Measurements from ENCODE around the gene SCN9A.

SCN9A gene

GRCh38 chr2:166351319-166351718 is 24.4 kb downstream of the SCN9A start:
- H3K9me3 ChIP-seq (ENCODE audit: control insufficient read depth, low read length): no peaks in the 10 kb centered on the region
- H3K9ac ChIP-seq (ENCODE audit: low read length): no peak overlapping the region
- no peaks in the 10 kb centered on the region for H3K4me1 ChIP-seq (ENCODE audit: control insufficient read depth, insufficient read depth, low read length)
- H3K27me3 ChIP-seq (ENCODE audit: control insufficient read depth, insufficient read depth, low read length): no peaks in the 10 kb centered on the region
- H3K4me3 ChIP-seq (ENCODE audit: low read length): no peak overlapping the region
- no peaks in the 10 kb centered on the region for H3K36me3 ChIP-seq (ENCODE audit: control insufficient read depth, insufficient read depth, low read length)

GRCh38 chr2:166350525-166350924 is 25.2 kb downstream of the SCN9A start:
- Histone ChIP-seq H3K4me1 (ENCODE audit: control insufficient read depth, insufficient read depth, low read length) (no peaks in the 10 kb centered on the region), H3K9ac (ENCODE audit: low read length) (no peak overlapping the region), H3K27me3 (ENCODE audit: control insufficient read depth, insufficient read depth, low read length) (no peaks in the 10 kb centered on the region), H3K36me3 (ENCODE audit: control insufficient read depth, insufficient read depth, low read length) (no peaks in the 10 kb centered on the region), H3K4me3 (ENCODE audit: low read length) (no peak overlapping the region), H3K9me3 (ENCODE audit: control insufficient read depth, low read length) (no peaks in the 10 kb centered on the region)

GRCh38 chr2:166344286-166345113 is 31.2 kb downstream of the SCN9A start:
- no peaks in the 10 kb centered on the region for H3K9me3 ChIP-seq (ENCODE audit: control insufficient read depth, low read length)
- H3K27me3 ChIP-seq (ENCODE audit: control insufficient read depth, insufficient read depth, low read length): no peaks in the 10 kb centered on the region
- no peaks in the 10 kb centered on the region for H3K36me3 ChIP-seq (ENCODE audit: control insufficient read depth, insufficient read depth, low read length)
- H3K4me1 ChIP-seq (ENCODE audit: control insufficient read depth, insufficient read depth, low read length): no peaks in the 10 kb centered on the region
- H3K4me3 ChIP-seq (ENCODE audit: low read length): no peak overlapping the region
- no peak overlapping the region for H3K9ac ChIP-seq (ENCODE audit: low read length)

- Histone ChIP-seq H3K9ac (ENCODE audit: low read length) (no peak overlapping the region), H3K36me3 (ENCODE audit: control insufficient read depth, insufficient read depth, low read length) (no peaks in the 10 kb centered on the region), H3K4me1 (ENCODE audit: control insufficient read depth, insufficient read depth, low read length) (no peaks in the 10 kb centered on the region), H3K4me3 (ENCODE audit: low read length) (no peak overlapping the region), H3K9me3 (ENCODE audit: control insufficient read depth, low read length) (no peaks in the 10 kb centered on the region), H3K27me3 (ENCODE audit: control insufficient read depth, insufficient read depth, low read length) (no peaks in the 10 kb centered on the region)
Measured at GRCh38 chr2:166343467-166343866, 32.3 kb downstream of the SCN9A start.

- no peaks in the 10 kb centered on the region for H3K4me1 ChIP-seq (ENCODE audit: control insufficient read depth, insufficient read depth, low read length)
- no peak overlapping the region for H3K4me3 ChIP-seq (ENCODE audit: low read length)
- H3K36me3 ChIP-seq (ENCODE audit: control insufficient read depth, insufficient read depth, low read length): no peaks in the 10 kb centered on the region
- no peaks in the 10 kb centered on the region for H3K9me3 ChIP-seq (ENCODE audit: control insufficient read depth, low read length)
- H3K27me3 ChIP-seq (ENCODE audit: control insufficient read depth, insufficient read depth, low read length): no peaks in the 10 kb centered on the region
- no peak overlapping the region for H3K9ac ChIP-seq (ENCODE audit: low read length)
Measured at GRCh38 chr2:166341426-166341825, 34.3 kb downstream of the SCN9A start.

GRCh38 chr2:166338831-166339339 is 36.9 kb downstream of the SCN9A start:
- no peaks in the 10 kb centered on the region for H3K36me3 ChIP-seq (ENCODE audit: control insufficient read depth, insufficient read depth, low read length)
- H3K4me1 ChIP-seq (ENCODE audit: control insufficient read depth, insufficient read depth, low read length): no peaks in the 10 kb centered on the region
- H3K27me3 ChIP-seq (ENCODE audit: control insufficient read depth, insufficient read depth, low read length): no peaks in the 10 kb centered on the region
- H3K9me3 ChIP-seq (ENCODE audit: control insufficient read depth, low read length): no peaks in the 10 kb centered on the region
- no peak overlapping the region for H3K9ac ChIP-seq (ENCODE audit: low read length)
- no peak overlapping the region for H3K4me3 ChIP-seq (ENCODE audit: low read length)

GRCh38 chr2:166337932-166338331 is 37.8 kb downstream of the SCN9A start:
- H3K27me3 ChIP-seq (ENCODE audit: control insufficient read depth, insufficient read depth, low read length): no peaks in the 10 kb centered on the region
- H3K9me3 ChIP-seq (ENCODE audit: control insufficient read depth, low read length): no peaks in the 10 kb centered on the region
- H3K4me3 ChIP-seq (ENCODE audit: low read length): no peak overlapping the region
- H3K36me3 ChIP-seq (ENCODE audit: control insufficient read depth, insufficient read depth, low read length): no peaks in the 10 kb centered on the region
- no peak overlapping the region for H3K9ac ChIP-seq (ENCODE audit: low read length)
- H3K4me1 ChIP-seq (ENCODE audit: control insufficient read depth, insufficient read depth, low read length): no peaks in the 10 kb centered on the region

GRCh38 chr2:166335284-166335683 is 40.5 kb downstream of the SCN9A start:
- H3K4me1 ChIP-seq (ENCODE audit: control insufficient read depth, insufficient read depth, low read length): no peaks in the 10 kb centered on the region
- H3K9ac ChIP-seq (ENCODE audit: low read length): no peak overlapping the region
- no peaks in the 10 kb centered on the region for H3K9me3 ChIP-seq (ENCODE audit: control insufficient read depth, low read length)
- H3K27me3 ChIP-seq (ENCODE audit: control insufficient read depth, insufficient read depth, low read length): no peaks in the 10 kb centered on the region
- H3K36me3 ChIP-seq (ENCODE audit: control insufficient read depth, insufficient read depth, low read length): no peaks in the 10 kb centered on the region
- no peak overlapping the region for H3K4me3 ChIP-seq (ENCODE audit: low read length)

GRCh38 chr2:166334805-166335204 is 40.9 kb downstream of the SCN9A start:
- H3K9me3 ChIP-seq (ENCODE audit: control insufficient read depth, low read length): no peaks in the 10 kb centered on the region
- H3K9ac ChIP-seq (ENCODE audit: low read length): no peak overlapping the region
- H3K27me3 ChIP-seq (ENCODE audit: control insufficient read depth, insufficient read depth, low read length): no peaks in the 10 kb centered on the region
- no peak overlapping the region for H3K4me3 ChIP-seq (ENCODE audit: low read length)
- H3K4me1 ChIP-seq (ENCODE audit: control insufficient read depth, insufficient read depth, low read length): no peaks in the 10 kb centered on the region
- H3K36me3 ChIP-seq (ENCODE audit: control insufficient read depth, insufficient read depth, low read length): no peaks in the 10 kb centered on the region

- no peaks in the 10 kb centered on the region for H3K9me3 ChIP-seq (ENCODE audit: control insufficient read depth, low read length)
- H3K27me3 ChIP-seq (ENCODE audit: control insufficient read depth, insufficient read depth, low read length): no peaks in the 10 kb centered on the region
- H3K9ac ChIP-seq (ENCODE audit: low read length): no peak overlapping the region
- no peaks in the 10 kb centered on the region for H3K36me3 ChIP-seq (ENCODE audit: control insufficient read depth, insufficient read depth, low read length)
- no peak overlapping the region for H3K4me3 ChIP-seq (ENCODE audit: low read length)
- H3K4me1 ChIP-seq (ENCODE audit: control insufficient read depth, insufficient read depth, low read length): no peaks in the 10 kb centered on the region
Measured at GRCh38 chr2:166333801-166334200, 41.9 kb downstream of the SCN9A start.

GRCh38 chr2:166332106-166332505 is 43.6 kb downstream of the SCN9A start:
- no peaks in the 10 kb centered on the region for H3K4me1 ChIP-seq (ENCODE audit: control insufficient read depth, insufficient read depth, low read length)
- H3K27me3 ChIP-seq (ENCODE audit: control insufficient read depth, insufficient read depth, low read length): no peaks in the 10 kb centered on the region
- no peaks in the 10 kb centered on the region for H3K9me3 ChIP-seq (ENCODE audit: control insufficient read depth, low read length)
- H3K4me3 ChIP-seq (ENCODE audit: low read length): no peak overlapping the region
- H3K9ac ChIP-seq (ENCODE audit: low read length): no peak overlapping the region
- H3K36me3 ChIP-seq (ENCODE audit: control insufficient read depth, insufficient read depth, low read length): no peaks in the 10 kb centered on the region

GRCh38 chr2:166331468-166331867 is 44.3 kb downstream of the SCN9A start:
- H3K9ac ChIP-seq (ENCODE audit: low read length): no peak overlapping the region

More at GRCh38 chr2:166331468-166331867, 44.3 kb downstream of the SCN9A start:
- no peaks in the 10 kb centered on the region for H3K9me3 ChIP-seq (ENCODE audit: control insufficient read depth, low read length)
- H3K36me3 ChIP-seq (ENCODE audit: control insufficient read depth, insufficient read depth, low read length): no peaks in the 10 kb centered on the region
- H3K4me1 ChIP-seq (ENCODE audit: control insufficient read depth, insufficient read depth, low read length): no peaks in the 10 kb centered on the region
- no peaks in the 10 kb centered on the region for H3K27me3 ChIP-seq (ENCODE audit: control insufficient read depth, insufficient read depth, low read length)
- no peak overlapping the region for H3K4me3 ChIP-seq (ENCODE audit: low read length)
